HCT116 (cell line): Measurements from ENCODE around the gene QSOX1. TPM values are rescaled to one million over a fixed set of nuclear protein-coding genes. Genes with fewer than 3 reads are reported as not detected.

ENCODE experiments used
- ATAC-seq: fragments of 200-7000 bp; cut with Tn5 transposase; 2 replicates; pipeline ENCODE4 v1.9.1; 2020; ENCODE audit warnings: mild to moderate bottlenecking, moderate library complexity
- BruUV-seq: library from RNA; stranded (reverse); fragments of 400-500 nt; replicated peaks from 2 replicates; lab custom pipeline; 2021; lab: Mats Ljungman, UMichigan
- CTCF ChIA-PET: fragments of 300-600 bp; sonication (Branson Sonifier 250); formaldehyde crosslinking; loops from one replicate; lab custom pipeline; 2021; ENCODE audit warnings: antibody characterized with exemption; lab: Charles Lee
- POLR2A ChIA-PET: fragments of 300-600, 350-600 bp; sonication (Branson Sonifier 250); formaldehyde crosslinking; loops from one replicate; lab custom pipeline; 2021; ENCODE audit warnings: antibody characterized with exemption; lab: Charles Lee
- RAD21 ChIA-PET, 2 experiments: fragments of 300-600 bp; sonication (Branson Sonifier 250); formaldehyde crosslinking; loops; one replicate each; lab custom pipeline; 2023; ENCODE audit warnings: low total read pairs in 2 of 2; ENCODE audit not compliant: uncharacterized antibody in 2 of 2, unreplicated experiment in 2 of 2, low non-redundant PET in 1 of 2; lab: Charles Lee
- DNase-seq: peaks from one replicate; pipeline ENCODE4 v3.0.0-alpha.2; 2010; ENCODE audit warnings: low read depth, low spot score
- H2AFZ ChIP-seq: fragments of 200-600 bp; shearing (Covaris generic), sonication (generic); 2 replicates; pipeline ENCODE4 v1.6.1; 2017; ENCODE audit warnings: low read depth, mixed run types, mixed read lengths, antibody characterized with exemption, low read length; ENCODE audit not compliant: poor library complexity, severe bottlenecking
- H3K27ac ChIP-seq: 2 replicates; pipeline ENCODE4 v1.5.1; 2012; ENCODE audit warnings: low read depth, low read length
- H3K27me3 ChIP-seq: fragments of 200-600 bp; sonication (generic); 2 replicates; pipeline ENCODE4 v1.6.1; 2016; ENCODE audit warnings: mixed run types, low read length, mixed read lengths; ENCODE audit not compliant: insufficient read depth
- H3K36me3 ChIP-seq, 2 experiments: fragments of 200-500 bp in 1 of 2; fragments of 200-600 bp in 1 of 2; sonication (Bioruptor generic) in 1 of 2; sonication (generic) in 1 of 2; 2 replicates each; pipeline versions ENCODE4 v1.5.1 to v1.6.1; 2014 to 2016; ENCODE audit warnings: low read length in 2 of 2, inconsistent platforms in 1 of 2, mixed read lengths in 1 of 2, mixed run types in 1 of 2; ENCODE audit not compliant: insufficient read depth in 2 of 2, control insufficient read depth in 1 of 2
- H3K4me1 ChIP-seq, 2 experiments: fragments of 200-600 bp in 1 of 2; sonication (generic) in 1 of 2; 2 replicates each; pipeline versions ENCODE4 v1.5.1 to v1.6.1; 2012 to 2017; ENCODE audit warnings: low read length in 2 of 2, inconsistent platforms in 1 of 2, mild to moderate bottlenecking in 1 of 2, mixed read lengths in 1 of 2, mixed run types in 1 of 2, moderate library complexity in 1 of 2; ENCODE audit not compliant: insufficient read depth in 2 of 2, control insufficient read depth in 1 of 2
- H3K4me2 ChIP-seq: fragments of 200-600 bp; sonication (generic); 2 replicates; pipeline ENCODE4 v1.6.1; 2017; ENCODE audit warnings: mixed run types, low read length, mixed read lengths
- H3K4me3 ChIP-seq, 2 experiments: fragments of 200-600 bp in 1 of 2; sonication (generic) in 1 of 2; replicated peaks in 1 of 2; 2 replicates each; pipeline ENCODE4 v1.5.1; 2011 to 2016; ENCODE audit warnings: low read length in 2 of 2, control low read depth in 1 of 2, low read depth in 1 of 2, mild to moderate bottlenecking in 1 of 2, mixed read lengths in 1 of 2, mixed run types in 1 of 2
- H3K79me2 ChIP-seq: fragments of 200-600 bp; sonication (generic); 2 replicates; pipeline ENCODE4 v1.6.1; 2017; ENCODE audit warnings: mild to moderate bottlenecking, mixed run types, low read length, moderate library complexity, mixed read lengths; ENCODE audit not compliant: insufficient read depth
- H3K9ac ChIP-seq: fragments of 200-600 bp; sonication (generic); 2 replicates; pipeline ENCODE4 v1.6.1; 2016; ENCODE audit warnings: low read length, mixed read lengths
- H3K9me2 ChIP-seq: fragments of 200-600 bp; sonication (generic), shearing (Covaris generic); 2 replicates; pipeline ENCODE4 v1.6.1; 2017; ENCODE audit warnings: mixed run types, mild to moderate bottlenecking, moderate library complexity; ENCODE audit not compliant: insufficient read depth
- H3K9me3 ChIP-seq, 2 experiments: fragments of 200-500 bp in 1 of 2; fragments of 200-600 bp in 1 of 2; sonication (Bioruptor generic) in 1 of 2; sonication (generic) in 1 of 2; 2 replicates each; pipeline ENCODE4 v1.6.1; 2014 to 2017; ENCODE audit warnings: low read length in 2 of 2, mixed read lengths in 2 of 2, inconsistent platforms in 1 of 2, low read depth in 1 of 2, mild to moderate bottlenecking in 1 of 2, mixed run types in 1 of 2, moderate library complexity in 1 of 2; ENCODE audit not compliant: control insufficient read depth in 1 of 2, insufficient read depth in 1 of 2
- H4K20me1 ChIP-seq: fragments of 200-600 bp; sonication (generic), shearing (Covaris generic); 2 replicates; pipeline ENCODE4 v1.6.1; 2017; ENCODE audit warnings: mixed run types, mild to moderate bottlenecking, moderate library complexity; ENCODE audit not compliant: insufficient read depth
- CEBPB ChIP-seq: IDR thresholded peaks from 2 replicates; pipeline ENCODE4 v1.6.1; 2012; ENCODE audit warnings: low read depth
- JUND ChIP-seq: IDR thresholded peaks from 2 replicates; pipeline ENCODE4 v1.6.1; 2012
- SIN3A ChIP-seq: IDR thresholded peaks from 2 replicates; pipeline ENCODE4 v1.6.1; 2012; ENCODE audit warnings: low read depth
- SP1 ChIP-seq: IDR thresholded peaks from 2 replicates; pipeline ENCODE4 v1.6.1; 2012; ENCODE audit warnings: low read depth
- ZBTB33 ChIP-seq: IDR thresholded peaks from 2 replicates; pipeline ENCODE4 v1.6.1; 2011; ENCODE audit warnings: mild to moderate bottlenecking, low read length, moderate library complexity; ENCODE audit not compliant: insufficient replicate concordance; ENCODE audit errors: extremely low read depth
- intact Hi-C: fragments of 100-400 bp; cut with micrococcal nuclease; formaldehyde crosslinking; loops from 2 replicates; pipeline ENCODE4 v1.10.0; 2022
- total RNA-seq: library from RNA; stranded (reverse); gene quantifications from one replicate; pipeline ENCODE4 v1.2.1, GENCODE V29; 2021; ENCODE audit not compliant: unreplicated experiment
- TF ChIP-seq, protein P1 (sequence below): IDR thresholded peaks from 2 replicates; pipeline ENCODE4 v1.6.1; 2012; ENCODE audit warnings: low read depth

The QSOX1 gene
- total RNA-seq, 1 experiment from 2014 or later = 89.2 TPM

DNA sequence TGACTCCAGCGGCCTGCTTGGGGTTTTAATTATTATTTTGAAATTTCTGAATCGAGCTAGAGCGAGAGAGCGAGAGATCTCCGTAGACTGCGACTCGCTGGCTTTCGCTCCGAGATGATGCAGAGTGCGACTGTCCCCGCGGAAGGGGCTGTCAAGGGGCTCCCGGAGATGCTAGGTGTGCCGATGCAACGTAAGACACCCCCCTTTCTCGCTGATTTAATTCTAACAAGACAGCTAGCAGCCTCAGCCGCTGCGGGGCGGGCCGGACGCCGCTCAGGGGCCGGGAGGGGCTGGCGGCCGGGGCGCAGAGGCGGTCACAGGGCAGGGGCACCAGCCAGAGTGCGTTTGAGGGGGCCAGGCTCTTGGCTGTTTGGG, 75.7 kb downstream of the QSOX1 start:
- ChIA-PET CTCF (interaction anchor here (1.2 to 1.3 kb wide), 2 partner anchors 13 to 416 kb away, joined by 3 to 4 read pairs; no protein-coding TSS in a partner anchor), POLR2A (no interaction called here), RAD21 (no interaction called here)
- BruUV-seq = no TSS peak
- H3K27ac ChIP-seq = no peak overlapping the region
- no peaks in the 10 kb centered on the region for H3K36me3 ChIP-seq
- TF ChIP-seq SIN3A (no peak), CEBPB (no peak), SP1 (no peak), ZBTB33 (no peak), JUND (no peak)
- TF ChIP-seq, protein P1, sequence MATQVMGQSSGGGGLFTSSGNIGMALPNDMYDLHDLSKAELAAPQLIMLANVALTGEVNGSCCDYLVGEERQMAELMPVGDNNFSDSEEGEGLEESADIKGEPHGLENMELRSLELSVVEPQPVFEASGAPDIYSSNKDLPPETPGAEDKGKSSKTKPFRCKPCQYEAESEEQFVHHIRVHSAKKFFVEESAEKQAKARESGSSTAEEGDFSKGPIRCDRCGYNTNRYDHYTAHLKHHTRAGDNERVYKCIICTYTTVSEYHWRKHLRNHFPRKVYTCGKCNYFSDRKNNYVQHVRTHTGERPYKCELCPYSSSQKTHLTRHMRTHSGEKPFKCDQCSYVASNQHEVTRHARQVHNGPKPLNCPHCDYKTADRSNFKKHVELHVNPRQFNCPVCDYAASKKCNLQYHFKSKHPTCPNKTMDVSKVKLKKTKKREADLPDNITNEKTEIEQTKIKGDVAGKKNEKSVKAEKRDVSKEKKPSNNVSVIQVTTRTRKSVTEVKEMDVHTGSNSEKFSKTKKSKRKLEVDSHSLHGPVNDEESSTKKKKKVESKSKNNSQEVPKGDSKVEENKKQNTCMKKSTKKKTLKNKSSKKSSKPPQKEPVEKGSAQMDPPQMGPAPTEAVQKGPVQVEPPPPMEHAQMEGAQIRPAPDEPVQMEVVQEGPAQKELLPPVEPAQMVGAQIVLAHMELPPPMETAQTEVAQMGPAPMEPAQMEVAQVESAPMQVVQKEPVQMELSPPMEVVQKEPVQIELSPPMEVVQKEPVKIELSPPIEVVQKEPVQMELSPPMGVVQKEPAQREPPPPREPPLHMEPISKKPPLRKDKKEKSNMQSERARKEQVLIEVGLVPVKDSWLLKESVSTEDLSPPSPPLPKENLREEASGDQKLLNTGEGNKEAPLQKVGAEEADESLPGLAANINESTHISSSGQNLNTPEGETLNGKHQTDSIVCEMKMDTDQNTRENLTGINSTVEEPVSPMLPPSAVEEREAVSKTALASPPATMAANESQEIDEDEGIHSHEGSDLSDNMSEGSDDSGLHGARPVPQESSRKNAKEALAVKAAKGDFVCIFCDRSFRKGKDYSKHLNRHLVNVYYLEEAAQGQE = no peak
- H2AFZ ChIP-seq = peak overlapping the region; percentile 97
- intact Hi-C loops = no loop called here
- ATAC-seq (peak; percentile 10), DNase-seq (no peak)
- peak overlapping the region; percentile 100 for H3K4me2 ChIP-seq
- peak overlapping the region; percentile 45 to 71 for H3K4me3 ChIP-seq
- H3K9me3 ChIP-seq = no peaks in the 10 kb centered on the region
- no peaks in the 10 kb centered on the region for H4K20me1 ChIP-seq
- peak overlapping the region; percentile 46 for H3K9ac ChIP-seq
- 0 out of 2 replicates have a peak, but pooled peaks cover 3% of the 10 kb centered on the region for H3K27me3 ChIP-seq
- H3K79me2 ChIP-seq = no peaks in the 10 kb centered on the region
- peaks cover 10 to 28% of the 10 kb centered on the region in 2 experiments for H3K4me1 ChIP-seq
- H3K9me2 ChIP-seq = no peaks in the 10 kb centered on the region
